Adrenal gland (tissue), 5 donors: ENCODE results near the gene MED25.

Experiments used
- POLR2A ChIP-seq, 2 donors: fragments of 450-650 bp; IDR thresholded peaks; one replicate each; pipeline ENCODE4 v1.6.1; 2017; ENCODE audit warnings: antibody characterized with exemption in 2 of 2, mild to moderate bottlenecking in 2 of 2, moderate library complexity in 1 of 2
- TF ChIP-seq, protein P1 (sequence below), 6 experiments: fragments of 450-650 bp in 4 of 6; fragments of 200-600 bp in 2 of 6; sonication (generic) in 1 of 6; IDR thresholded peaks; 1 replicate in 5 of 6; 2 replicates in 1 of 6; pipeline versions ENCODE4 v1.5.1 to v1.8.0; 2016 to 2021; ENCODE audit warnings: antibody characterized with exemption in 6 of 6, mild to moderate bottlenecking in 2 of 6, moderate library complexity in 1 of 6
- donor health status: DM: no; HTN: no; CAD: no.

- TF ChIP-seq, protein P1, sequence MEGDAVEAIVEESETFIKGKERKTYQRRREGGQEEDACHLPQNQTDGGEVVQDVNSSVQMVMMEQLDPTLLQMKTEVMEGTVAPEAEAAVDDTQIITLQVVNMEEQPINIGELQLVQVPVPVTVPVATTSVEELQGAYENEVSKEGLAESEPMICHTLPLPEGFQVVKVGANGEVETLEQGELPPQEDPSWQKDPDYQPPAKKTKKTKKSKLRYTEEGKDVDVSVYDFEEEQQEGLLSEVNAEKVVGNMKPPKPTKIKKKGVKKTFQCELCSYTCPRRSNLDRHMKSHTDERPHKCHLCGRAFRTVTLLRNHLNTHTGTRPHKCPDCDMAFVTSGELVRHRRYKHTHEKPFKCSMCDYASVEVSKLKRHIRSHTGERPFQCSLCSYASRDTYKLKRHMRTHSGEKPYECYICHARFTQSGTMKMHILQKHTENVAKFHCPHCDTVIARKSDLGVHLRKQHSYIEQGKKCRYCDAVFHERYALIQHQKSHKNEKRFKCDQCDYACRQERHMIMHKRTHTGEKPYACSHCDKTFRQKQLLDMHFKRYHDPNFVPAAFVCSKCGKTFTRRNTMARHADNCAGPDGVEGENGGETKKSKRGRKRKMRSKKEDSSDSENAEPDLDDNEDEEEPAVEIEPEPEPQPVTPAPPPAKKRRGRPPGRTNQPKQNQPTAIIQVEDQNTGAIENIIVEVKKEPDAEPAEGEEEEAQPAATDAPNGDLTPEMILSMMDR (IDR thresholded peaks at IDR 0.05), result no peak
- no peak for TF ChIP-seq POLR2A (IDR thresholded peaks at IDR 0.05)
These were observed 26.2 kb upstream of the MED25 start for GRCh38 chr19:49791776-49792445.
